ENCODE measurements around the gene CEP20. TPM values are rescaled to one million over a fixed set of nuclear protein-coding genes. Genes with fewer than 3 reads are reported as not detected.

The CEP20 gene
- total RNA-seq, 1 donor from 2014 or later, result 46.5 TPM

DNA sequence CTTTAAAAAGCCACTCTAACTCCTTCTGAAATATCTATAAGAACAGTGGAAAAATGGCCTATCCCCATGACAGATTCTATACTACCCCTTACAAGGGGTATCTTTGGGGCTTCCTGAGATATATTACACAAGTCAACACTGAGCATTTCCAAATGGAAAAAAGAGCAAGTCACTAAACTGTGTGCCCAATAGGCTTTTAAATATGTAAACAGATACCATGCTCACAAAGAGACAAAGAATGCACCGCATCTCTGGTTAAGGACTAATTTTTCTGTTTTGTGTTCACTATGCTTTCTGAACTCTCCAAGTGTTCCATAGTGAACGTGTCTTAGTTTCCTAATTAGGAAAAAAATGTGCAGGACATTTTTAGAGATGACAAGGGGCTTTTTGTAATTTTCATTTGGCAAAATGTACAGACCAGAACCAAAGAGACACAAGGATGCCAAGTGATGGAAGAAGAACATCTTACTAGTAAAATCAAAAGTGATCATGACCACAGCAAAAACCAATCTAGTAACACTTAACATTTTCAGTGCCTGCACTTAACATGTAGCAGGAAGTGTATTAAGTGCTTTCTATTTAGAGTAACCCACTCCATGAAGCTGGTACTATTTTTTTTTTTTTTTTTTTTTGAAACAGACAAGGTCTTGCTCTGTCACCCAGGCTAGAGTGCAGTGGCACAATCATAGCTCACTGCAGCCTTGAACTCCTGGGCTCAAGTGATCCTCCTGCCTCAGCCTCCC lies 53.1 kb downstream of the CEP20 start:
- intact Hi-C loops (cut with micrococcal nuclease), result loop anchor here (10.0 kb wide), 1 partner anchor 359 kb away; no protein-coding TSS in a partner anchor

- intact Hi-C loops (cut with micrococcal nuclease), result loop anchor here (10.0 kb wide), 1 partner anchor 360 kb away; no protein-coding TSS in a partner anchor
Observed at GRCh38 chr16:15834502-15834901, 53.9 kb downstream of the CEP20 start.

DNA sequence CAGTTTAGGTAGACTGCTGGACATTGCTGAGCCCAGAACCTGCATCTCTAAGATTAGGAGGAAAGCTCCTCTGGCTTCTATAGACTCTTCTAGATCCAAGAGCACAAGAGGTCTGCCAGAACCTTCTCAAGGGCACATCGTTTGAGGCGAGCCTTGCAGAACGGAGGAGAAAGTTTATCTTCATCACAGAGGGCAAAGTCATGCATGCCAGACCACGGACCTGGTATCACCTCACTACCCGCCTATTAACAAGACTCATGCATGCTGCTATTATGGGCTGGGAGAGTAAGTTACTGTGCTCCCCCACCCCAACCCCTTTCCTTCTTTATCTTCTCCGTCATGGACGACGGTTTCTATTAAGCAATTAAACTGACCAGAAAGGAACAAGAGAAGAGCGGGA lies 54.9 kb downstream of the CEP20 start:
- intact Hi-C loops (cut with micrococcal nuclease), result loop anchor here (10.0 kb wide), 1 partner anchor 361 kb away; no protein-coding TSS in a partner anchor

- intact Hi-C loops (cut with micrococcal nuclease), result loop anchor here (10.0 kb wide), 1 partner anchor 363 kb away; no protein-coding TSS in a partner anchor
Observed at GRCh38 chr16:15832241-15832640, 56.2 kb downstream of the CEP20 start.

DNA sequence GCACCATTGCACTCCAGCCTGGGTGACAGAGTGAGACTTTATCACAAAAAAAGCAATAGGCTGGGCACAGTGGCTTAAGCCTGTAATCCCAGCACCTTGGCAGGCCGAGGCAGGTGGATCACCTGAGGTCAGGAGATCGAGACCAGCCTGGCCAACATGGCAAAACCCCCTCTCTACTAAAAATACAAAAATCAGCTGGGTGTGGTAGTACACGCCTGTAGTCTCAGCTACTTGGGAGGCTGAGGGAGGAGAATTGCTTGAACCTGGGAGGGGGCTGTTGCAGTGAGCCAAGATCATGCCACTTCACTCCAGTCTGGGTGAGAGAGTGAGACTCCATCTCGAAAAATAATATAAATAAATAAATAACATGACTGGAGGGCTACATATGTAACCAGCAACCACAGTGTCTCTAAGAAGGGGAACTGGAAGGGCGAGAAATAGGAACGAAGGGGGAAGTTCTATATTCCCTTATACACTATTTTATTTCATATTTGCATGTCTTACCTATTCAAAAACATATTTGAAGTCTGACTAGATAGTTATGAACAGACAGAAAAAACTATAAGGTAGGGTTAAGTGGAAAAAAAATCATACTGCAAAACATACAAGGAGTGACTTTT lies 57.5 kb downstream of the CEP20 start:
- intact Hi-C loops (cut with micrococcal nuclease), result loop anchor here (10.0 kb wide), 1 partner anchor 364 kb away; no protein-coding TSS in a partner anchor

DNA sequence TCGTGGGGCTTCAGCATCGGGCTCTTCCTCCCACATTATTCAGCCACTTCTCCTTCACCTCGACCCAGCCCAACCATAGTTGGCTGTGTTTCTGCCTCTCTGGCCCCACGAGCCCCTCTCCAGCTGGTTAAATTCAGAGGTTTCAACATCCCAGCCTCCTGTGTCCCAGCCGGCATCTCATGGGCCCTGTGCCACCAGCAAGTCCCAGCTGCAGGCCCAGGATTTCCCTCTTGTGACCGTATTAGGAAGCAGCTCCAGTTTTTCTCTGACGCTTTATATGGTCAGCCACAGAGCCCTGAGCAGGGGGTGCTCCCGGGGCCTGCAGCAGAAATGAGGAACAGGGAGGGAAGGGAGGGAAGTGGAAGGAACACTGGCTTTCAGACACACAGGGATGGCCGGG lies 58.9 kb downstream of the CEP20 start:
- intact Hi-C loops (cut with micrococcal nuclease), result no loop called here

GRCh38 chr16:15827709-15828343 lies 60.6 kb downstream of the CEP20 start:
- intact Hi-C loops (cut with micrococcal nuclease), result no loop called here

DNA sequence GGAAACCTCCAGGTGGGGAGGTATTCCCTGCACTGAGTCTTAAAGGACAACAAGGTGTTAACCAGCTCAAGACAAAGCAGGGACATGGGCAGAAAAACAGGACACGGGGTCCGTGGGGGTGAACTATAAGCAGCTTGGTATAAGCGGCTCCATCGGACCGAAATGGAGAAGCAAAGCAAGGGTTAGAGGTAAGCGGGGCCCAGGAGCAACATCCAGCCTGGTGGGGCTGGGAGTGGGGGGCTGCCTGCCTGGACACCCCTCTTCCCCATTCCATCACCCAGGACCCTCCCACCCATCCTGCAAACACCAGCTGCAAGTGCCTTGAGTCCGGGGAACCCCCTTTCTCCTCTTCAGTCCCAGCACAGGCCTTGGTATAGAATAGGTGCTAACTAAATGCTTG lies 61.1 kb downstream of the CEP20 start:
- intact Hi-C loops (cut with micrococcal nuclease), result no loop called here

DNA sequence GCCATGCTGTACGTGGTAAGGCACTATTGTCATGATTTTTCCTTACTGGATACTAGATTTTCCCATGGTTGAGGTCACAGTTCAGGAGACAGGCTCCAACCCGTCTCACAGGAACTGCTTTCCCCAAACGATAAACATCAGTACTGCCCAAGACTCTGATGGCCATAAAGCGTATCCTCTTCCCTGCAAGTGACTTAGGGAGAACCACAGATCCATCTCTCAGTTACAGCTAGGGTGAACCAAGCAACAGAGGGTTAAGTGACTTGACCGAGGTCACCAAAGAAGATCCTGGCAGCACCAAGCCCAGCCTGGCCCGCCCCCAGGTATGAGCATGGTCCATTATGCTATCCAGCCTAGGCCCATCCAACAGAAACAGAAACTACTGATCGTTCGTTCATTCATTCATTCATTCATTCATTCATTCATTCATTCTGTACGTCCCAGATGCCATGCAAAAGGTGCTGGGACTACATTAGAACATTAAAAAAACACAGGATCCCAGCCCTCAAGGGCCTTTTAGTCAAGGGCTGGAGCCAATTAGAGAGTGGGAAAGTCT lies 62.6 kb downstream of the CEP20 start:
- intact Hi-C loops (cut with micrococcal nuclease), result no loop called here

GRCh38 chr16:15822957-15823356 lies 65.4 kb downstream of the CEP20 start:
- intact Hi-C loops (cut with micrococcal nuclease), result loop anchor here (1.0 kb wide), 1 partner anchor 57 kb away; no protein-coding TSS in a partner anchor

DNA sequence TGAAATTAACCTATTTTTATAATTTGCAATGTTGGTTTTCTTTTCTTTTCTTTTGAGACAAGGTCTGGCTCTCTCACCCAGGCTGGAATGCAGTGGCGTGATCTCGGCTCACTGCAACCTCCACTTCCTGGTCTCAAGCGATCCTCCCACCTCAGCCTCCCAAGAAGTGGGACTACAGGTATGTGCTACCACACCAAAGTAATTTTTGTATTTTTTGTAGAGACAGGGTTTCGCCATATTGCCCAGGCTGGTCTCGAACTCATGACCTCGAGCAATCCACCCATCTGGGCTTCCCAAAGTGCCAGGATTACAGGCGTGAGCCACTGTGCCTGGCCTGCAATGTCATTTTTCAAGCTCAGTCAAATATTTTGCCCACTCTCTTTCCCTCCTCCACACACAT lies 67.6 kb downstream of the CEP20 start:
- intact Hi-C loops (cut with micrococcal nuclease), result loop anchor here (2.0 kb wide), 1 partner anchor 306 kb away; no protein-coding TSS in a partner anchor

DNA sequence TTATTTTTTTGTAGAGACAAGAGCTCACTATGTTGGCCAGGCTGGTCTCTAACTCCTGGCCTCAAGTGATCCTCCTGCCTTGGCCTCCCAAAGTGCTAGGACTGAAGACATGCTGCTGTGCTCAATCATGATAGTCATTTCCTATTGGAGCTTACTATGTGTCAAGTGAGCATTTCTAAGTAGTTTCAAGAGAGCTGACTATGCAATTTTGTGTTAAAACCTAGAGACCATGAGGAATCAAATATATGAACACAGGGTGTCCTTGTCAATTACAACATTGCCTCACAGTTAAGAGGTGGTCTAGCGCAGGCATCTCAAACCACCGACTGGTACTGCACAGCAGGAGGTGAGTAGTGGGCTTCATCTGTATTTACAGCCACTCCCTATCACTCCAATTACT lies 69.4 kb downstream of the CEP20 start:
- intact Hi-C loops (cut with micrococcal nuclease), result no loop called here

GRCh38 chr16:15817446-15817845 lies 71.0 kb downstream of the CEP20 start:
- intact Hi-C loops (cut with micrococcal nuclease), result no loop called here

- intact Hi-C loops (cut with micrococcal nuclease), result no loop called here
Observed at GRCh38 chr16:15816228-15816627, 72.2 kb downstream of the CEP20 start.

Other genes with a start within 250 kb of the CEP20 start
- 85.5 and 86.1 TPM in 2 replicates for gene MARF1, start 245.4 kb downstream of the CEP20 start, total RNA-seq
- gene NDE1, start 238.4 kb downstream of the CEP20 start, total RNA-seq, result 121 and 126 TPM in 2 replicates
- not detected in 2 replicates for gene MYH11, start 31.6 kb downstream of the CEP20 start, total RNA-seq
- gene ABCC1, start 61.0 kb upstream of the CEP20 start, total RNA-seq, result 102 and 107 TPM in 2 replicates